Left lung (tissue), 10 donors: Measurements from ENCODE around the gene ZNF23. TPM values are rescaled to one million over a fixed set of nuclear protein-coding genes. Genes with fewer than 3 reads are reported as not detected.

ENCODE experiments used
- ATAC-seq: fragments of 200-7000 bp; cut with Tn5 transposase; one replicate; pipeline ENCODE4 v1.9.1; 2020; ENCODE audit warnings: moderate library complexity
- DNase-seq, 4 donors: peaks; one replicate each; pipeline ENCODE4 v3.0.0-alpha.2; 2013 to 2020
- H3K27ac ChIP-seq, 2 donors: fragments of 200-600 bp; sonication (generic) in 1 of 2; one replicate each; pipeline versions ENCODE4 v1.5.0 to v1.8.0; 2020 to 2021
- H3K27me3 ChIP-seq, 2 donors: fragments of 200-600 bp; sonication (generic) in 1 of 2; one replicate each; pipeline versions ENCODE4 v1.5.0 to v1.8.0; 2020 to 2021
- H3K36me3 ChIP-seq, 2 donors: fragments of 200-600 bp; sonication (generic) in 1 of 2; one replicate each; pipeline versions ENCODE4 v1.5.0 to v1.8.0; 2020 to 2021
- H3K4me1 ChIP-seq, 2 donors: fragments of 200-600 bp; one replicate each; pipeline ENCODE4 v1.8.0; 2021
- H3K4me3 ChIP-seq, 2 donors: fragments of 200-600 bp; sonication (generic) in 1 of 2; one replicate each; pipeline versions ENCODE4 v1.5.0 to v1.8.0; 2020 to 2021; ENCODE audit warnings: mild to moderate bottlenecking in 1 of 2
- H3K9me3 ChIP-seq, 2 donors: fragments of 200-600 bp; sonication (generic) in 1 of 2; one replicate each; pipeline versions ENCODE4 v1.5.0 to v1.8.0; 2020 to 2021
- intact Hi-C, 2 donors: fragments of 100-400 bp; cut with DNase I; formaldehyde crosslinking; loops; one replicate each; pipeline versions ENCODE4 v1.11.2 to v1.14.2; 2022
- polyA plus RNA-seq, 6 donors: library from polyadenylated mRNA; unstranded; fragments of 120-200 nt; gene quantifications; one replicate each; pipeline ENCODE4 v1.2.1, GENCODE V29; 2013; ENCODE audit not compliant: insufficient read length in 6 of 6
- total RNA-seq, 2 donors: library from RNA; stranded (reverse); fragmentation: NEBNext Ultra II Directional; extraction: Animal tissue kit (Norgen Biotek cat#: 25700); gene quantifications; one replicate each; pipeline ENCODE4 v1.2.1, GENCODE V29; 2021
- TF ChIP-seq, protein P1 (sequence below), 2 donors: fragments of 200-600 bp; sonication (generic) in 1 of 2; IDR thresholded peaks; one replicate each; pipeline versions ENCODE4 v1.5.0 to v1.8.0; 2021; ENCODE audit warnings: antibody characterized with exemption in 2 of 2
- donor health status: DM: no; HTN: yes; CAD: no.
- donor health status: DM: no; HTN: no; CAD: no.

ZNF23 gene
- total and polyA plus RNA-seq, 8 donors: 6.8 to 19.9 (median 16.8) TPM

GRCh38 chr16:71482569-71482968, 20.5 kb upstream of the ZNF23 start:
- intact Hi-C loops: no loop called here
- DNase-seq (no peak), ATAC-seq (no peak)
- Histone ChIP-seq H3K27me3 (no peaks in the 10 kb centered on the region), H3K36me3 (peaks cover 0 to 10% of the 10 kb centered on the region in 2 donors), H3K4me1 (peaks cover 0 to 7% of the 10 kb centered on the region in 2 donors), H3K9me3 (no peaks in the 10 kb centered on the region), H3K27ac (no peak overlapping the region), H3K4me3 (no peak overlapping the region)
- TF ChIP-seq, protein P1, sequence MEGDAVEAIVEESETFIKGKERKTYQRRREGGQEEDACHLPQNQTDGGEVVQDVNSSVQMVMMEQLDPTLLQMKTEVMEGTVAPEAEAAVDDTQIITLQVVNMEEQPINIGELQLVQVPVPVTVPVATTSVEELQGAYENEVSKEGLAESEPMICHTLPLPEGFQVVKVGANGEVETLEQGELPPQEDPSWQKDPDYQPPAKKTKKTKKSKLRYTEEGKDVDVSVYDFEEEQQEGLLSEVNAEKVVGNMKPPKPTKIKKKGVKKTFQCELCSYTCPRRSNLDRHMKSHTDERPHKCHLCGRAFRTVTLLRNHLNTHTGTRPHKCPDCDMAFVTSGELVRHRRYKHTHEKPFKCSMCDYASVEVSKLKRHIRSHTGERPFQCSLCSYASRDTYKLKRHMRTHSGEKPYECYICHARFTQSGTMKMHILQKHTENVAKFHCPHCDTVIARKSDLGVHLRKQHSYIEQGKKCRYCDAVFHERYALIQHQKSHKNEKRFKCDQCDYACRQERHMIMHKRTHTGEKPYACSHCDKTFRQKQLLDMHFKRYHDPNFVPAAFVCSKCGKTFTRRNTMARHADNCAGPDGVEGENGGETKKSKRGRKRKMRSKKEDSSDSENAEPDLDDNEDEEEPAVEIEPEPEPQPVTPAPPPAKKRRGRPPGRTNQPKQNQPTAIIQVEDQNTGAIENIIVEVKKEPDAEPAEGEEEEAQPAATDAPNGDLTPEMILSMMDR (IDR thresholded peaks at IDR 0.05): no peak

DNA sequence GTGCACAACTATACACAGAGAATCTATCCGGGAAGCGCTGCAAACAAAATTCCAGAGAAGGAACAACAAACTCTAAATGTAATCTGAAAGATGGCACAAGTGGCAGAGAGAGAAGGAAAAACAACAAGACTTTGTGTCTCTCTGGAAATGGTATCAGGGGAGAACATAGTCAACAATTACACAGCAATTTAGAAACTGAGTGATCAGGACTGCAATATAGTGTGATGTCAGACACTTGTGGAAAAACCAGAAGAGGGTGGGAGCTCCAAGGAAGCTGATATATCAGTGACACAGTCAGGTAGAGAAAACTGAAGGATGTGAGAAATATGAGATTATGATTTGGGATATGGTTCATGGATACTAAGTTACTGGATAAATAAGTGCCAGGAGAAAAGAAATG, 18.9 kb upstream of the ZNF23 start:
- no peak overlapping the region for H3K4me3 ChIP-seq
- no peak for DNase-seq
- intact Hi-C loops: no loop called here
- no peaks in the 10 kb centered on the region for H3K9me3 ChIP-seq
- peaks cover 0 to 25% of the 10 kb centered on the region in 2 donors for H3K36me3 ChIP-seq
- no peak overlapping the region for H3K27ac ChIP-seq
- H3K27me3 ChIP-seq: no peaks in the 10 kb centered on the region
- H3K4me1 ChIP-seq: peaks cover 0 to 7% of the 10 kb centered on the region in 2 donors
- ATAC-seq: no peak
- TF ChIP-seq, protein P1 (IDR thresholded peaks at IDR 0.05): no peak

- TF ChIP-seq, protein P1 (IDR thresholded peaks at IDR 0.05): no peak
- Histone ChIP-seq H3K4me1 (peaks cover 0 to 7% of the 10 kb centered on the region in 2 donors), H3K36me3 (peaks cover 0 to 39% of the 10 kb centered on the region in 2 donors), H3K4me3 (no peak overlapping the region), H3K27me3 (no peaks in the 10 kb centered on the region), H3K9me3 (no peaks in the 10 kb centered on the region), H3K27ac (no peak overlapping the region)
- intact Hi-C loops: no loop called here
- peak in 1 of 4 donors; percentile 9 for DNase-seq
- peak; percentile 27 for ATAC-seq
These were observed 17.4 kb upstream of the ZNF23 start for GRCh38 chr16:71479420-71479819.

- ATAC-seq (no peak), DNase-seq (no peak)
- Histone ChIP-seq H3K4me1 (no peaks in the 10 kb centered on the region), H3K9me3 (no peaks in the 10 kb centered on the region), H3K4me3 (no peak overlapping the region), H3K27me3 (no peaks in the 10 kb centered on the region), H3K36me3 (peaks cover 0 to 39% of the 10 kb centered on the region in 2 donors), H3K27ac (no peak overlapping the region)
- TF ChIP-seq, protein P1 (IDR thresholded peaks at IDR 0.05): no peak
- intact Hi-C loops: no loop called here
These were observed 14.5 kb upstream of the ZNF23 start for GRCh38 chr16:71476457-71477124.

DNA sequence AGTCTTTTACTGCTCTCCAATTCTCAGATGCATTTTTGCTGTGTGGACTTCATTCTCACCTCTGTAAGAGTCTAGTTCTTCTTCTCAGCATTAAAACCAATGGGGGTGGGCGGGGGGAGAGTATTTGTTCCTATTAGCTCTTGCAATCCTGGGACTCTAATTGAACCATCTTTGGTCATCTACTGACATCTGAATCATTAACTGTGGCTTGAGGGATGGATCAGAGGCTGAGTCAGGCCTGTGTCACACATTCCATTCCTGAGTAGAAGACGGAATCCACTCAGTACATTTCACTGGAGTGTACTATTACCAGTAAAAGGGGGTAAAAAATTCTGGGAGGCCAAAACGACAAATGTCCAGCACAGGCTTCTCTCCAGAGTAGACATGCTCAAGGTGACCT, 12.8 kb upstream of the ZNF23 start:
- Histone ChIP-seq H3K27me3 (no peaks in the 10 kb centered on the region), H3K36me3 (peaks cover 0 to 39% of the 10 kb centered on the region in 2 donors), H3K9me3 (no peaks in the 10 kb centered on the region), H3K4me1 (no peaks in the 10 kb centered on the region), H3K27ac (no peak overlapping the region), H3K4me3 (no peak overlapping the region)
- DNase-seq (no peak), ATAC-seq (no peak)
- intact Hi-C loops: no loop called here
- TF ChIP-seq, protein P1 (IDR thresholded peaks at IDR 0.05): no peak
